Smooth muscle cell (in vitro differentiated cells): ENCODE measurements around the gene ATP1B2. TPM values are rescaled to one million over a fixed set of nuclear protein-coding genes. Genes with fewer than 3 reads are reported as not detected.

Experiments used
- DNase-seq: peaks from one replicate; lab custom pipeline; 2025; ENCODE audit not compliant: unreplicated experiment; lab: John Stamatoyannopoulos, UW
- H2AFZ ChIP-seq: fragments of 200-600 bp; sonication (generic); 2 replicates; pipeline ENCODE4 v1.6.0; 2016; ENCODE audit warnings: antibody characterized with exemption, low read depth, mild to moderate bottlenecking
- H3F3A ChIP-seq: fragments of 200-600 bp; sonication (generic); 2 replicates; pipeline ENCODE4 v1.6.0; 2017; ENCODE audit warnings: antibody characterized with exemption, low read depth
- H3K27ac ChIP-seq: fragments of 200-600 bp; sonication (generic); 2 replicates; pipeline ENCODE4 v1.5.1; 2016; ENCODE audit warnings: low read depth, mild to moderate bottlenecking
- H3K27me3 ChIP-seq: fragments of 200-600 bp; sonication (generic); 2 replicates; pipeline ENCODE4 v1.6.1; 2016; ENCODE audit warnings: low read depth, mild to moderate bottlenecking
- H3K36me3 ChIP-seq: fragments of 200-600 bp; sonication (generic); 2 replicates; pipeline ENCODE4 v1.5.1; 2016; ENCODE audit warnings: low read depth
- H3K4me1 ChIP-seq: fragments of 200-600 bp; sonication (generic); 2 replicates; pipeline ENCODE4 v1.5.1; 2016; ENCODE audit warnings: low read depth
- H3K4me2 ChIP-seq: fragments of 200-600 bp; sonication (generic); 2 replicates; pipeline ENCODE4 v1.6.0; 2016; ENCODE audit warnings: mild to moderate bottlenecking
- H3K4me3 ChIP-seq: fragments of 200-600 bp; sonication (generic); 2 replicates; pipeline ENCODE4 v1.5.1; 2016; ENCODE audit warnings: mild to moderate bottlenecking
- H3K79me2 ChIP-seq: fragments of 200-600 bp; sonication (generic); 2 replicates; pipeline ENCODE4 v1.6.0; 2016; ENCODE audit warnings: low read depth, mild to moderate bottlenecking
- H3K9ac ChIP-seq: fragments of 200-600 bp; sonication (generic); 2 replicates; pipeline ENCODE4 v1.6.0; 2016; ENCODE audit warnings: low read depth
- H3K9me3 ChIP-seq: fragments of 200-600 bp; sonication (generic); replicated peaks from 2 replicates; pipeline ENCODE4 v1.5.1; 2016; ENCODE audit warnings: low read depth
- H4K20me1 ChIP-seq: fragments of 200-600 bp; sonication (generic); 2 replicates; pipeline ENCODE4 v1.6.0; 2016; ENCODE audit warnings: low read depth
- WGBS: methylation state at CpG from one replicate; pipeline ENCODE4 v1.1.7; 2016; ENCODE audit warnings: low lambda C conversion rate; 5-methylcytosine and 5-hydroxymethylcytosine counted together
- polyA plus RNA-seq: library from polyadenylated mRNA; unstranded; fragments of >200 nt; fragmentation: Nextera tagmentation; extraction: Ambion mirVana; gene quantifications from 2 replicates; pipeline ENCODE4 v1.2.1, GENCODE V29; 2016
- total RNA-seq: library from RNA; depleted of rRNA; stranded (reverse); fragments of >200 nt; gene quantifications from 2 replicates; pipeline ENCODE4 v1.2.3, GENCODE V29; 2014
- TF ChIP-seq, protein P1 (sequence below): fragments of 200-600 bp; sonication (generic); IDR thresholded peaks from 2 replicates; pipeline ENCODE4 v1.5.1; 2017; ENCODE audit warnings: borderline replicate concordance, mild to moderate bottlenecking, antibody characterized with exemption; ENCODE audit not compliant: insufficient read depth, poor library complexity, severe bottlenecking

Gene ATP1B2
- total and polyA plus RNA-seq, 2 experiments from 2014 or later = 0.85 to 4.4 TPM

DNA sequence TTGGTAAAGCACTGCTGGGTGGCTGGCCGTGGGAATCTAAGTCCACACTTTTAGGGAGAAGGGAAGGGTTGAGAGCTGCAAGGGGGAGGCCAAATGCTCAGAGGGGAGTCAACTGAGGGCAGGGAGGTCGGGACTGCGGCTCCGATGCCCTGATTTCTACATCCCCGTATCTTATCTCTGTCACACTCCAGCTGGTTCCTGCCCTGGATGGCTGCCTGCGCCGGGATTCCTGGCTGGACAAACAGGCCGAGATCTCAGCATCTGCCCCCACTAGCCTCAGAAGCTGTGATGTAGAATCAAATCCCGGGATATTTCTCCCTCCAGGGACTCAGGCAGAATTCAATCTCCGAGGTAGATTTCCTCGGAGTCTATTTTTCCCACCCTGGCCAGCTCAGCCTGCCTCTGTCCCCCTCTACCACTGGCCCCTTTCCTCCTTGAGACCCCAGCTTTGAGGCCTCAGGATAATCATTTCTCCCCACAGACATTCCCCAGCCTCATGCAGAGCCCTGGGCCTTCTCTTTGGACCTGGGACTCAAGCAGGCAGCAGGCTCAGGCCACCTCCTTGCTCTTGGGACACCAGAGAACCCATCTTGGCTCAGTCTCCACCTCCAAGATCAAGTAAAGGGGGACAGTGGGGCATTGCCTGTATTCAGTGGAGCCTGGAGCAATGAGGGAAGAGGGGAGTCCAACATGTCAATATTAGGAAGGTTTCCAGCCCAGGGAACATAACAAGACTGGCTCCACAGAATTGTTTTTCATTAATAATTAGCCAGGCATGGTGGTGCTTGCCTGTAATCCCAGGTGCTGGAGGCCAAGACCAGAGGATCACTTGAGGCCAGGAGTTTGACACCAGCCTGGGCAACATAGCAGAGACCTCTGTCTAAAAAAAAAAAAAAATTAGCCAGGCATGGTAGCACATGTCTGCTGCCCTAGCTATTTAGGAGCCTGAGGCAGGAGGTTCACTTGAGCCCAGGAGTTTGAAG, 19.0 kb upstream of the ATP1B2 start:
- DNase-seq = no peak
- WGBS = 65% methylated on average over 11 of the region's 11 CpGs
- TF ChIP-seq, protein P1, sequence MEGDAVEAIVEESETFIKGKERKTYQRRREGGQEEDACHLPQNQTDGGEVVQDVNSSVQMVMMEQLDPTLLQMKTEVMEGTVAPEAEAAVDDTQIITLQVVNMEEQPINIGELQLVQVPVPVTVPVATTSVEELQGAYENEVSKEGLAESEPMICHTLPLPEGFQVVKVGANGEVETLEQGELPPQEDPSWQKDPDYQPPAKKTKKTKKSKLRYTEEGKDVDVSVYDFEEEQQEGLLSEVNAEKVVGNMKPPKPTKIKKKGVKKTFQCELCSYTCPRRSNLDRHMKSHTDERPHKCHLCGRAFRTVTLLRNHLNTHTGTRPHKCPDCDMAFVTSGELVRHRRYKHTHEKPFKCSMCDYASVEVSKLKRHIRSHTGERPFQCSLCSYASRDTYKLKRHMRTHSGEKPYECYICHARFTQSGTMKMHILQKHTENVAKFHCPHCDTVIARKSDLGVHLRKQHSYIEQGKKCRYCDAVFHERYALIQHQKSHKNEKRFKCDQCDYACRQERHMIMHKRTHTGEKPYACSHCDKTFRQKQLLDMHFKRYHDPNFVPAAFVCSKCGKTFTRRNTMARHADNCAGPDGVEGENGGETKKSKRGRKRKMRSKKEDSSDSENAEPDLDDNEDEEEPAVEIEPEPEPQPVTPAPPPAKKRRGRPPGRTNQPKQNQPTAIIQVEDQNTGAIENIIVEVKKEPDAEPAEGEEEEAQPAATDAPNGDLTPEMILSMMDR = no peak
- H3K9ac ChIP-seq = no peak overlapping the region
- H3K4me3 ChIP-seq = no peak overlapping the region
- H3K9me3 ChIP-seq = no peaks in the 10 kb centered on the region
- no peaks in the 10 kb centered on the region for H3K4me1 ChIP-seq
- peaks cover 5% of the 10 kb centered on the region for H3K79me2 ChIP-seq
- H4K20me1 ChIP-seq = no peaks in the 10 kb centered on the region
- H3K27ac ChIP-seq = no peak overlapping the region
- no peak overlapping the region for H3K4me2 ChIP-seq
- no peak overlapping the region for H2AFZ ChIP-seq
- H3K36me3 ChIP-seq = no peaks in the 10 kb centered on the region
- no peaks in the 10 kb centered on the region for H3F3A ChIP-seq
- no peaks in the 10 kb centered on the region for H3K27me3 ChIP-seq

DNA sequence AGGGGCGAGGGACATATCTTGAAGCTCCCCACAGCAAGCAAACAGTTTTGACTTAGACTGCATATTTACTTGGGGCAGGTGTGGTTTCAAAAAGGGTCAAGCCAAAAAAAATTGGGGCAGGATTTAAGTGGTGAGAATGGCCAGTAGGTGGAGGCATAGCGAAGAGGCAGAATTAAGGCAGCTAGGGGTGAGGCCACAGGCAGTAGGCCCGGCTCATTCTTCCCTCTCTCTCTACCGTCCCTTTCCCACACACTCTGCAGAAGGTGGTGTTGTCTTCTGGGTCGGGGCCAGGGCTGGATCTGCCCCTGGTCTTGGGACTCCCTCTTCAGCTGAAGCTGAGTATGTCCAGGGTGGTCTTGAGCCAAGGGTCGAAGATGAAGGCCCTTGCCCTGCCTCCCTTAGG, 18.2 kb upstream of the ATP1B2 start:
- no peak overlapping the region for H3K27ac ChIP-seq
- peak overlapping the region; percentile 38 for H2AFZ ChIP-seq
- H3K4me1 ChIP-seq = no peaks in the 10 kb centered on the region
- no peaks in the 10 kb centered on the region for H3K79me2 ChIP-seq
- H3K9ac ChIP-seq = no peak overlapping the region
- no peaks in the 10 kb centered on the region for H3K36me3 ChIP-seq
- TF ChIP-seq, protein P1 = peak; percentile 43
- no peaks in the 10 kb centered on the region for H4K20me1 ChIP-seq
- DNase-seq = no peak
- H3K9me3 ChIP-seq = no peaks in the 10 kb centered on the region
- H3F3A ChIP-seq = no peaks in the 10 kb centered on the region
- no peaks in the 10 kb centered on the region for H3K27me3 ChIP-seq
- no peak overlapping the region for H3K4me3 ChIP-seq
- no peak overlapping the region for H3K4me2 ChIP-seq
- WGBS = 36% methylated on average over 6 of the region's 6 CpGs

DNA sequence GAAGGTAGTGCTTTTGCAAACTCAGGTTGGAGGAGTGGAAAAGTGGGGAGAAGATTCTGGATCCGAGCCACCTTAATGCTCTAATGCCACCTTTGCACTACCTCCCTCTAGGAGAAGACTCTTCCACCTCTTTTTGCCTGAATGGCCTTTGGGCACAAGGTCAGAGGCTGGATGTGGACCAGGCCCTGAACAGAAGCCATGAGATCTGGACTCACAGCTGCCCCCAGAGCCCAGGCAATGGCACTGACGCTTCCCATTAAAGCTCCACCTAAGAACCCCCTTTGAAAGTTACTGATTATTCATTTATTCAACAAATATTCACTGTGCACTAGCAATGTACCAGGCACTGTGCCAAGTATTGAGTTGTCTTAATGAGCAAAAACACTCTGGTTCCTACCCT, 17.6 kb upstream of the ATP1B2 start:
- Histone ChIP-seq H3K9ac (no peak overlapping the region), H3F3A (no peaks in the 10 kb centered on the region), H3K27me3 (no peaks in the 10 kb centered on the region), H3K4me2 (no peak overlapping the region), H3K36me3 (no peaks in the 10 kb centered on the region), H4K20me1 (no peaks in the 10 kb centered on the region), H3K9me3 (no peaks in the 10 kb centered on the region), H3K4me3 (no peak overlapping the region), H3K79me2 (no peaks in the 10 kb centered on the region), H2AFZ (no peak overlapping the region), H3K4me1 (no peaks in the 10 kb centered on the region), H3K27ac (no peak overlapping the region)
- WGBS = 77% methylated on average over 2 of the region's 2 CpGs
- TF ChIP-seq, protein P1 = no peak
- DNase-seq = no peak
